K562 treated with DMSO at 1 percent for 48 hours (cell line): ENCODE results near the gene PPIL3. TPM values are rescaled to one million over a fixed set of nuclear protein-coding genes. Genes with fewer than 3 reads are reported as not detected.

Source experiments
- total RNA-seq: library from RNA; unstranded; fragments of 300-600 nt; gene quantifications from 2 replicates; pipeline ENCODE4 v1.2.3, GENCODE V29; 2022; ENCODE audit warnings: low replicate concordance; ENCODE audit errors: extremely low read depth

PPIL3 gene
- not detected in 2 replicates for total RNA-seq

DNA sequence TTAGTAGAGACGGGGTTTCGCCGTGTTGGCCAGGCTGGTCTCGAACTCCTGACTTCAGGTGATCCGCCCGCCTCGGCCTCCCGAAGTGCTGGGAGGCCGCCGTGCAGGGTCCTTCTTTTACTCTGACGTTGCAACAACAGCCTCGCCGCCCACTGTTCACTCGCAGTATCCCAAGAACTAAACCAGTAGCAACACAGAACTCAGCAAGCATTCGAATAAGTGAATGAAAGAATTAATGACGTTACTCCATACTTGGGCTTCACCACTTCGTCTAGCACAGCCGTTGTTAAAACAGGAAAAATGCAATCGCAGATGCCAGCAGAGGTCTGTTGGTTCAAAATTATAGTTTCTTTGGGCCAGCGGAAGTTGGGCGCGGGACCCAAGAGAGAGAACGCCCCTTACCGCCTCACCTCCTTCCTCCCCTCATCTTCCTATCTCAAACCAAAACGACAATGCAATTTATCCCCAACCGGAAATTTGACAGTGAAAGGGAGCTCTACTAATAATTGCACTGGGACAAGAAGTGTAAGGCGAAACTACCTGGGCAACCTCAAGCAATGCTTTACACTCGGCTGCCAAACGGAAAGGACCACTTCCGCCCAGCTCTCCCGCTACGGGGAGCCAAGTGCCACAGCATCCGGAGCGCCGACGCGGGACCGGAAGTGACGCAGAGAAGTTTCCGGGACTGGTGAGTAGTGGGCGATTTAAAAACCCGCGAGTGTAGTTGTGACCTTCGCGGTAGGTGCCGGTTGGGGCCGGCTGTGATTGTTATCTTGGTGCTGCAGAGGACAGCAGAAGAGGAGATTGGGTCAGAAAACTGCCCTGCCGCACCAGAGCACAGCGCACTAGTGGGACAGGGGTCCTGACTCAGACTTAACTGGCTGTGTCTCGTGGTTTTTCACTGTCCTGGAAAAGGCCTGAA, at the start of gene PPIL3, which contains the start of gene NIF3L1:
Gene PPIL3, minus strand, starts transcription at position 374 of the 922 bp plus-strand sequence. CDS start 1,462 bp downstream, outside the sequence.
Gene NIF3L1, plus strand, starts transcription at position 668 of the 922 bp plus-strand sequence. CDS start 2,573 bp downstream, outside the sequence.

DNA sequence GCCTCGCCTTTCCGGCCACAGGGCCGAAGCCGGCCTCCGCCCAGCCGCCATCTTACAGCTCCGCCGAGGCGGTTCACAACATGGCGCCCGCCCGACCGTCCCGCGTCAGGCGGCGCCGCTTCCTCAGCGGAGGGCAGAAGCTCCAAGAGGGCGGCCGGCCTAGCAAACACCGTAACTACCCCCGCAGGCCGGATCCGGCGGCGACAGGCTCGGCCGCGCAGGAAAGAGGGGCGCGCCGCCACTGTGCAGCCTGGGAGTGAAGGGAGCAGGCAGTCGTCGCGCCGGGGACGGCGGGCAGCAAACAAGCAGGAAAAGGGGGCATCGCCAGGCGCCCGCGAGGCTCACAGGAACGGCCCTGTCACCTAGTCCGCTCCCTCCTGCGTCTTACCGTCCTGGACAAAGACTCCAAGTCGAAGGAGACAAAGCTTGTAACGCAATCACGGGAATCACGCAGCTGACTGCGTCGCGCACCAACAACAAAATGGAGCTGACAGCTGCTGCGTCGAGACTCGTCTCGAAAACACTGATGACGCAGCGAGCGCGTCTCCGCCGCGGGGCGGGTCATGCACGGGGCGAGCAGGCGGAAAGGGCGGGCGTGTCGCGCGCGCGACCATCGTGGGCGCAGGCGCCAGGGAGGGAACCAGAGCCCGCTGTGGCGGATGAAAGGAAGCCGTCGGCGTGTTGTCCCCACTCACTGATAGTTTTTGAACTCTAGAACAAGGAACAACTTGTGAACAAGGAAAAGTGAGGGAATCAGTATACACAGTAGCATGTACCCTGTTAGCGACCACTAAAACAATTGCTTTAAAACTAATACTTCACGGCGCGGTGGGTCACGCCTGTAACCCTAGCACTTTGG, 24.5 kb downstream of the PPIL3 start, which contains the start of gene CLK1:
Gene CLK1, minus strand, starts transcription at position 483 of the 859 bp plus-strand sequence. CDS start 2,796 bp downstream, outside the sequence.

Other genes with a start within 250 kb of the PPIL3 start
- not detected in 2 replicates for gene BZW1, start 77.2 kb downstream of the PPIL3 start, total RNA-seq
- not detected in 2 replicates for gene CLK1, start 24.4 kb downstream of the PPIL3 start, total RNA-seq
- not detected in 2 replicates for gene NIF3L1, start 294 bp upstream of the PPIL3 start, total RNA-seq
- not detected in 2 replicates for gene ORC2, start 74.6 kb upstream of the PPIL3 start, total RNA-seq
- gene HYCC2, start 182.6 kb upstream of the PPIL3 start, total RNA-seq = not detected in 2 replicates
- gene NDUFB3, start 182.9 kb upstream of the PPIL3 start, total RNA-seq = not detected in 2 replicates
- gene CFLAR, start 227.1 kb upstream of the PPIL3 start, total RNA-seq = not detected in 2 replicates